HEK293 (cell line): Measurements from ENCODE around the gene AMOTL2.

Experiments
- CTCF ChIA-PET: fragments of 350-600 bp; formaldehyde crosslinking; extraction: SDS; loops from one replicate; lab custom pipeline; 2021; ENCODE audit warnings: antibody characterized with exemption; lab: Yijun Ruan, JAX
- POLR2A ChIA-PET: fragments of 300-600 bp; formaldehyde crosslinking; extraction: SDS; loops from one replicate; lab custom pipeline; 2020; ENCODE audit warnings: antibody characterized with exemption, inconsistent platforms; lab: Yijun Ruan, JAX
- H3K27ac ChIP-seq: fragments of 200-500 bp; sonication (Bioruptor generic); 2 replicates; pipeline ENCODE4 v1.5.1; 2014; ENCODE audit warnings: low read depth, low read length, control low read depth, inconsistent platforms; ENCODE audit errors: extremely low read depth
- H3K36me3 ChIP-seq, 2 experiments: fragments of 200-500 bp in 1 of 2; sonication (Bioruptor generic) in 1 of 2; 1 replicate in 1 of 2; 2 replicates in 1 of 2; pipeline ENCODE4 v1.5.1; 2014 to 2017; ENCODE audit warnings: inconsistent platforms in 2 of 2, low read length in 2 of 2; ENCODE audit not compliant: control insufficient read depth in 2 of 2, insufficient read depth in 1 of 2
- H3K4me1 ChIP-seq: fragments of 200-500 bp; sonication (Bioruptor generic); 2 replicates; pipeline ENCODE4 v1.5.1; 2014; ENCODE audit warnings: mild to moderate bottlenecking, low read length, inconsistent platforms; ENCODE audit not compliant: control insufficient read depth, insufficient read depth
- H3K4me3 ChIP-seq: 2 replicates; pipeline ENCODE4 v1.5.1; 2011; ENCODE audit warnings: low read depth, mild to moderate bottlenecking, control low read depth, low read length, moderate library complexity
- H3K9me3 ChIP-seq: fragments of 200-500 bp; sonication (Bioruptor generic); 2 replicates; pipeline ENCODE4 v1.5.1; 2014; ENCODE audit warnings: low read depth, low read length, inconsistent platforms; ENCODE audit not compliant: control insufficient read depth, insufficient read depth
- BCL11A ChIP-seq: fragments of 450-650 bp; formaldehyde crosslinking; IDR thresholded peaks from 2 replicates; pipeline ENCODE4 v1.5.1; 2016; ENCODE audit warnings: low read depth, missing biosample characterization, missing genetic modification characterization
- TRIM28 ChIP-seq: IDR thresholded peaks from 2 replicates; pipeline ENCODE4 v1.6.1; 2011; ENCODE audit warnings: low read length, control low read depth, borderline replicate concordance
- ZIC2 ChIP-seq: fragments of 450-650 bp; formaldehyde crosslinking; IDR thresholded peaks from 2 replicates; pipeline ENCODE4 v1.5.1; 2016; ENCODE audit warnings: missing biosample characterization, missing genetic modification characterization
- ZNF2 ChIP-seq: fragments of 450-650 bp; formaldehyde crosslinking; IDR thresholded peaks from 2 replicates; pipeline ENCODE4 v1.5.1; 2016; ENCODE audit warnings: missing biosample characterization, missing genetic modification characterization
- ZNF211 ChIP-seq: fragments of 450-650 bp; formaldehyde crosslinking; IDR thresholded peaks from 2 replicates; pipeline ENCODE4 v1.5.1; 2016; ENCODE audit warnings: low read depth, missing biosample characterization, missing genetic modification characterization
- ZNF223 ChIP-seq: fragments of 450-650 bp; formaldehyde crosslinking; IDR thresholded peaks from 2 replicates; pipeline ENCODE4 v1.5.1; 2016; ENCODE audit warnings: missing biosample characterization, missing genetic modification characterization
- ZNF23 ChIP-seq: fragments of 450-650 bp; formaldehyde crosslinking; IDR thresholded peaks from 2 replicates; pipeline ENCODE4 v1.5.1; 2016; ENCODE audit warnings: missing biosample characterization, missing genetic modification characterization, borderline replicate concordance
- ZNF311 ChIP-seq: fragments of 450-650 bp; formaldehyde crosslinking; IDR thresholded peaks from 2 replicates; pipeline ENCODE4 v1.5.1; 2017; ENCODE audit warnings: missing biosample characterization, missing genetic modification characterization, borderline replicate concordance
- ZNF350 ChIP-seq: fragments of 450-650 bp; formaldehyde crosslinking; IDR thresholded peaks from 2 replicates; pipeline ENCODE4 v1.5.0; 2017; ENCODE audit warnings: missing biosample characterization, mild to moderate bottlenecking, missing genetic modification characterization
- ZNF571 ChIP-seq: fragments of 450-650 bp; formaldehyde crosslinking; IDR thresholded peaks from 2 replicates; pipeline ENCODE4 v1.5.0; 2017; ENCODE audit warnings: missing biosample characterization, missing genetic modification characterization
- ZNF610 ChIP-seq: fragments of 450-650 bp; formaldehyde crosslinking; IDR thresholded peaks from 2 replicates; pipeline ENCODE4 v1.5.1; 2016; ENCODE audit warnings: missing biosample characterization, missing genetic modification characterization, borderline replicate concordance
- ZNF626 ChIP-seq: fragments of 450-650 bp; sonication (Bioruptor Pico); formaldehyde crosslinking; IDR thresholded peaks from 2 replicates; pipeline ENCODE4 v1.5.1; 2018; ENCODE audit warnings: missing biosample characterization, missing genetic modification characterization, inconsistent platforms
- ZNF629 ChIP-seq: fragments of 450-650 bp; formaldehyde crosslinking; IDR thresholded peaks from 2 replicates; pipeline ENCODE4 v1.5.1; 2017; ENCODE audit warnings: missing biosample characterization, missing genetic modification characterization
- ZNF654 ChIP-seq: fragments of 450-650 bp; formaldehyde crosslinking; IDR thresholded peaks from 2 replicates; pipeline ENCODE4 v1.5.1; 2016; ENCODE audit warnings: low read depth, missing biosample characterization, missing genetic modification characterization
- ZNF670 ChIP-seq: fragments of 450-650 bp; formaldehyde crosslinking; IDR thresholded peaks from 2 replicates; pipeline ENCODE4 v1.5.1; 2016; ENCODE audit warnings: missing biosample characterization, missing genetic modification characterization, low read depth
- ZNF677 ChIP-seq: fragments of 450-650 bp; IDR thresholded peaks from 2 replicates; pipeline ENCODE4 v1.5.0; 2018; ENCODE audit warnings: missing biosample characterization, mild to moderate bottlenecking, missing genetic modification characterization, moderate library complexity
- ZNF837 ChIP-seq: fragments of 450-650 bp; formaldehyde crosslinking; IDR thresholded peaks from 2 replicates; pipeline ENCODE4 v1.5.1; 2016; ENCODE audit warnings: missing biosample characterization, missing genetic modification characterization
- TF ChIP-seq, protein P1 (sequence below): fragments of 450-650 bp; formaldehyde crosslinking; IDR thresholded peaks from 2 replicates; pipeline ENCODE4 v1.5.1; 2016; ENCODE audit warnings: missing biosample characterization, missing genetic modification characterization, low read depth
- TF ChIP-seq, protein P2 (sequence below): fragments of 450-650 bp; formaldehyde crosslinking; IDR thresholded peaks from 2 replicates; pipeline ENCODE4 v1.5.1; 2016; ENCODE audit warnings: missing biosample characterization, missing genetic modification characterization
- TF ChIP-seq, protein P3 (sequence below): fragments of 450-650 bp; formaldehyde crosslinking; IDR thresholded peaks from 2 replicates; pipeline ENCODE4 v1.5.1; 2016; ENCODE audit warnings: missing biosample characterization, missing genetic modification characterization
- TF ChIP-seq, protein P4 (sequence below): fragments of 450-650 bp; formaldehyde crosslinking; IDR thresholded peaks from 2 replicates; pipeline ENCODE4; 2016; ENCODE audit warnings: missing biosample characterization, missing genetic modification characterization
- TF ChIP-seq, protein P5 (sequence below): fragments of 450-650 bp; formaldehyde crosslinking; IDR thresholded peaks from 2 replicates; pipeline ENCODE4 v1.5.1; 2016; ENCODE audit warnings: missing biosample characterization, missing genetic modification characterization
- TF ChIP-seq, protein P6 (sequence below): fragments of 450-650 bp; formaldehyde crosslinking; IDR thresholded peaks from 2 replicates; pipeline ENCODE4 v1.5.1; 2016; ENCODE audit warnings: missing biosample characterization, missing genetic modification characterization
- TF ChIP-seq, protein P7 (sequence below): fragments of 450-650 bp; formaldehyde crosslinking; IDR thresholded peaks from 2 replicates; pipeline ENCODE4 v1.5.1; 2017; ENCODE audit warnings: missing biosample characterization, missing genetic modification characterization
- TF ChIP-seq, protein P8 (sequence below): fragments of 450-650 bp; formaldehyde crosslinking; IDR thresholded peaks from 2 replicates; pipeline ENCODE4 v1.5.1; 2016; ENCODE audit warnings: missing biosample characterization, missing genetic modification characterization

Gene AMOTL2

DNA sequence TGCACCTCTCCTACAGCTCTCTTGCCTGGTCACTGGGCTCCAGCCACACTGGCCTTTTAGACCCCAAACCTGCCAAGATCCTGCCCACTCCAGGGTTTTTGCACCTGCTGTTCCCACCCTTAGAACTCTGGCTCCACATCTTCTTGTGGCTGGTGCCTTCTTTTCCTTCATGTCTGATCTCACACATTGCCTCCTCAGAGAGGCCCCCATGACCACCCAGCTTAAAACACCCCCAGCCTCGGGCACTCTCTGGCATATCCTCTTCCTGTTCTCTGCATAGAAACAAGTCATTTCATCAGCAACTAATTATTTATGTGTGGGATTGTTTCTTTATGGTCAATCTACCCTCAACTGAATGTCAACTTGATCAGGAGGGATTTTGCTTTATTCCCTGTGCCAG is 14.0 kb upstream of the AMOTL2 start (continued):
- TF ChIP-seq ZNF311 (tag by site-specific recombination) (no peak), ZNF2 (no peak), ZNF670 (no peak), TRIM28 (no peak), BCL11A (tag by site-specific recombination) (no peak), ZNF837 (tag by site-specific recombination) (no peak), ZNF610 (tag by site-specific recombination) (no peak)
- TF ChIP-seq, protein P1, sequence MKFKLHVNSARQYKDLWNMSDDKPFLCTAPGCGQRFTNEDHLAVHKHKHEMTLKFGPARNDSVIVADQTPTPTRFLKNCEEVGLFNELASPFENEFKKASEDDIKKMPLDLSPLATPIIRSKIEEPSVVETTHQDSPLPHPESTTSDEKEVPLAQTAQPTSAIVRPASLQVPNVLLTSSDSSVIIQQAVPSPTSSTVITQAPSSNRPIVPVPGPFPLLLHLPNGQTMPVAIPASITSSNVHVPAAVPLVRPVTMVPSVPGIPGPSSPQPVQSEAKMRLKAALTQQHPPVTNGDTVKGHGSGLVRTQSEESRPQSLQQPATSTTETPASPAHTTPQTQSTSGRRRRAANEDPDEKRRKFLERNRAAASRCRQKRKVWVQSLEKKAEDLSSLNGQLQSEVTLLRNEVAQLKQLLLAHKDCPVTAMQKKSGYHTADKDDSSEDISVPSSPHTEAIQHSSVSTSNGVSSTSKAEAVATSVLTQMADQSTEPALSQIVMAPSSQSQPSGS (tag by site-specific recombination), result no peak
- TF ChIP-seq, protein P2, sequence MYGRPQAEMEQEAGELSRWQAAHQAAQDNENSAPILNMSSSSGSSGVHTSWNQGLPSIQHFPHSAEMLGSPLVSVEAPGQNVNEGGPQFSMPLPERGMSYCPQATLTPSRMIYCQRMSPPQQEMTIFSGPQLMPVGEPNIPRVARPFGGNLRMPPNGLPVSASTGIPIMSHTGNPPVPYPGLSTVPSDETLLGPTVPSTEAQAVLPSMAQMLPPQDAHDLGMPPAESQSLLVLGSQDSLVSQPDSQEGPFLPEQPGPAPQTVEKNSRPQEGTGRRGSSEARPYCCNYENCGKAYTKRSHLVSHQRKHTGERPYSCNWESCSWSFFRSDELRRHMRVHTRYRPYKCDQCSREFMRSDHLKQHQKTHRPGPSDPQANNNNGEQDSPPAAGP, result no peak
- TF ChIP-seq, protein P3, sequence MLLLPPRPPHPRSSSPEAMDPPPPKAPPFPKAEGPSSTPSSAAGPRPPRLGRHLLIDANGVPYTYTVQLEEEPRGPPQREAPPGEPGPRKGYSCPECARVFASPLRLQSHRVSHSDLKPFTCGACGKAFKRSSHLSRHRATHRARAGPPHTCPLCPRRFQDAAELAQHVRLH (tag by site-specific recombination), result no peak
- TF ChIP-seq, protein P4, sequence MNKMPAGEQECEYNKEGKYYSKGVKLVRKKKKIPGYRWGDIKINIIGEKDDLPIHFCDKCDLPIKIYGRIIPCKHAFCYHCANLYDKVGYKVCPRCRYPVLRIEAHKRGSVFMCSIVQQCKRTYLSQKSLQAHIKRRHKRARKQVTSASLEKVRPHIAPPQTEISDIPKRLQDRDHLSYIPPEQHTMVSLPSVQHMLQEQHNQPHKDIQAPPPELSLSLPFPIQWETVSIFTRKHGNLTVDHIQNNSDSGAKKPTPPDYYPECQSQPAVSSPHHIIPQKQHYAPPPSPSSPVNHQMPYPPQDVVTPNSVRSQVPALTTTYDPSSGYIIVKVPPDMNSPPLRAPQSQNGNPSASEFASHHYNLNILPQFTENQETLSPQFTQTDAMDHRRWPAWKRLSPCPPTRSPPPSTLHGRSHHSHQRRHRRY (tag by site-specific recombination), result no peak
- TF ChIP-seq, protein P5, sequence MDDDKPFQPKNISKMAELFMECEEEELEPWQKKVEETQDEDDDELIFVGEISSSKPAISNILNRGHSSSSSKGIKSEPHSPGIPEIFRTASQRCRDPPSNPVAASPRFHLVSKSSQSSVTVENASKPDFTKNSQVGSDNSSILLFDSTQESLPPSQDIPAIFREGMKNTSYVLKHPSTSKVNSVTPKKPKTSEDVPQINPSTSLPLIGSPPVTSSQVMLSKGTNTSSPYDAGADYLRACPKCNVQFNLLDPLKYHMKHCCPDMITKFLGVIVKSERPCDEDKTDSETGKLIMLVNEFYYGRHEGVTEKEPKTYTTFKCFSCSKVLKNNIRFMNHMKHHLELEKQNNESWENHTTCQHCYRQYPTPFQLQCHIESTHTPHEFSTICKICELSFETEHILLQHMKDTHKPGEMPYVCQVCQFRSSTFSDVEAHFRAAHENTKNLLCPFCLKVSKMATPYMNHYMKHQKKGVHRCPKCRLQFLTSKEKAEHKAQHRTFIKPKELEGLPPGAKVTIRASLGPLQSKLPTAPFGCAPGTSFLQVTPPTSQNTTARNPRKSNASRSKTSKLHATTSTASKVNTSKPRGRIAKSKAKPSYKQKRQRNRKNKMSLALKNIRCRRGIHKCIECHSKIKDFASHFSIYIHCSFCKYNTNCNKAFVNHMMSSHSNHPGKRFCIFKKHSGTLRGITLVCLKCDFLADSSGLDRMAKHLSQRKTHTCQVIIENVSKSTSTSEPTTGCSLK (tag by site-specific recombination), result no peak

DNA sequence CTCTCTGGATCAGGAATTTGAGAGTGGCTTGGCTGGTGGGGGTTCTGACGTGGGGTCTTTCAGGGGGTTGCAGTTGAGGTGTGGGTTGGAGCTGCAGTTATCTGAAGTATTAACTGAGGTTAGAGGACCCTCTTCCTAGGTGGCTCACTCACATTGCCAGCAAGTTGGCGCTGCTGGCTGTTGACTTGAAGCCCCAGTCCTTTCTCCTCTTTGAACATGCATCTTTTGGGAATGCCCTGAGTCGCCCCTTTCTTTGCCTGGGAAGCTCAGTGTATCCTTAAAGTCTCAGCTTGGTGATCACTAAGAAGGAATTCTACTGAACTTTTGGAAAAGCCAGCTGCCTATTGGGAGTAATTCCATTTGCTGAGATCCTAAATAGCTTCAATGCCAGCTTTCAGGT is 13.0 kb upstream of the AMOTL2 start:
- TF ChIP-seq ZNF223 (tag by site-specific recombination), result no peak
- no peak for TF ChIP-seq ZNF571 (tag by site-specific recombination)
- no peak for TF ChIP-seq ZNF211 (tag by site-specific recombination)
- TF ChIP-seq, protein P6, sequence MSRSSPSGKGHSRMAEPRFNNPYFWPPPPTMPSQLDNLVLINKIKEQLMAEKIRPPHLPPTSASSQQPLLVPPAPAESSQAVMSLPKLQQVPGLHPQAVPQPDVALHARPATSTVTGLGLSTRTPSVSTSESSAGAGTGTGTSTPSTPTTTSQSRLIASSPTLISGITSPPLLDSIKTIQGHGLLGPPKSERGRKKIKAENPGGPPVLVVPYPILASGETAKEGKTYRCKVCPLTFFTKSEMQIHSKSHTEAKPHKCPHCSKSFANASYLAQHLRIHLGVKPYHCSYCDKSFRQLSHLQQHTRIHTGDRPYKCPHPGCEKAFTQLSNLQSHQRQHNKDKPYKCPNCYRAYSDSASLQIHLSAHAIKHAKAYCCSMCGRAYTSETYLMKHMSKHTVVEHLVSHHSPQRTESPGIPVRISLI (tag by site-specific recombination), result no peak
- TF ChIP-seq ZNF629 (tag by site-specific recombination), result no peak
- TF ChIP-seq ZIC2 (tag by site-specific recombination), result no peak
- TF ChIP-seq BCL11A (tag by site-specific recombination), result no peak
- no peak for TF ChIP-seq ZNF23 (tag by site-specific recombination)
- no peak for TF ChIP-seq ZNF654
- TF ChIP-seq ZNF350 (tag by site-specific recombination), result no peak
- TF ChIP-seq, protein P7, sequence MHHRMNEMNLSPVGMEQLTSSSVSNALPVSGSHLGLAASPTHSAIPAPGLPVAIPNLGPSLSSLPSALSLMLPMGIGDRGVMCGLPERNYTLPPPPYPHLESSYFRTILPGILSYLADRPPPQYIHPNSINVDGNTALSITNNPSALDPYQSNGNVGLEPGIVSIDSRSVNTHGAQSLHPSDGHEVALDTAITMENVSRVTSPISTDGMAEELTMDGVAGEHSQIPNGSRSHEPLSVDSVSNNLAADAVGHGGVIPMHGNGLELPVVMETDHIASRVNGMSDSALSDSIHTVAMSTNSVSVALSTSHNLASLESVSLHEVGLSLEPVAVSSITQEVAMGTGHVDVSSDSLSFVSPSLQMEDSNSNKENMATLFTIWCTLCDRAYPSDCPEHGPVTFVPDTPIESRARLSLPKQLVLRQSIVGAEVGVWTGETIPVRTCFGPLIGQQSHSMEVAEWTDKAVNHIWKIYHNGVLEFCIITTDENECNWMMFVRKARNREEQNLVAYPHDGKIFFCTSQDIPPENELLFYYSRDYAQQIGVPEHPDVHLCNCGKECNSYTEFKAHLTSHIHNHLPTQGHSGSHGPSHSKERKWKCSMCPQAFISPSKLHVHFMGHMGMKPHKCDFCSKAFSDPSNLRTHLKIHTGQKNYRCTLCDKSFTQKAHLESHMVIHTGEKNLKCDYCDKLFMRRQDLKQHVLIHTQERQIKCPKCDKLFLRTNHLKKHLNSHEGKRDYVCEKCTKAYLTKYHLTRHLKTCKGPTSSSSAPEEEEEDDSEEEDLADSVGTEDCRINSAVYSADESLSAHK (tag by site-specific recombination), result no peak
- no peak for TF ChIP-seq ZNF626 (tag by site-specific recombination)
- no peak for TF ChIP-seq ZNF677
- TF ChIP-seq, protein P8, sequence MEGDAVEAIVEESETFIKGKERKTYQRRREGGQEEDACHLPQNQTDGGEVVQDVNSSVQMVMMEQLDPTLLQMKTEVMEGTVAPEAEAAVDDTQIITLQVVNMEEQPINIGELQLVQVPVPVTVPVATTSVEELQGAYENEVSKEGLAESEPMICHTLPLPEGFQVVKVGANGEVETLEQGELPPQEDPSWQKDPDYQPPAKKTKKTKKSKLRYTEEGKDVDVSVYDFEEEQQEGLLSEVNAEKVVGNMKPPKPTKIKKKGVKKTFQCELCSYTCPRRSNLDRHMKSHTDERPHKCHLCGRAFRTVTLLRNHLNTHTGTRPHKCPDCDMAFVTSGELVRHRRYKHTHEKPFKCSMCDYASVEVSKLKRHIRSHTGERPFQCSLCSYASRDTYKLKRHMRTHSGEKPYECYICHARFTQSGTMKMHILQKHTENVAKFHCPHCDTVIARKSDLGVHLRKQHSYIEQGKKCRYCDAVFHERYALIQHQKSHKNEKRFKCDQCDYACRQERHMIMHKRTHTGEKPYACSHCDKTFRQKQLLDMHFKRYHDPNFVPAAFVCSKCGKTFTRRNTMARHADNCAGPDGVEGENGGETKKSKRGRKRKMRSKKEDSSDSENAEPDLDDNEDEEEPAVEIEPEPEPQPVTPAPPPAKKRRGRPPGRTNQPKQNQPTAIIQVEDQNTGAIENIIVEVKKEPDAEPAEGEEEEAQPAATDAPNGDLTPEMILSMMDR (tag by site-specific recombination), result no peak
- CTCF ChIA-PET, result interaction anchor here (0.8 to 1.2 kb wide), 3 partner anchors 9 to 12 kb away, joined by 3 read pairs; no protein-coding TSS in a partner anchor
- POLR2A ChIA-PET, result no interaction called here
- H3K27ac ChIP-seq, result no peak overlapping the region
- no peaks in the 10 kb centered on the region for H3K4me1 ChIP-seq
- no peaks in the 10 kb centered on the region for H3K9me3 ChIP-seq
- no peaks in the 10 kb centered on the region for H3K36me3 ChIP-seq
- no peak overlapping the region for H3K4me3 ChIP-seq
